Fibroblast of villous mesenchyme (primary cell): ENCODE data around the gene MAN1B1. TPM values are rescaled to one million over a fixed set of nuclear protein-coding genes. Genes with fewer than 3 reads are reported as not detected.
"Not testable (repeated sequence)": the region's sequence is repeated elsewhere in the genome, so short reads cannot be mapped to it uniquely, and the experiment has no call there.

Source experiments
- DNase-seq: peaks from one replicate; pipeline ENCODE4 v3.0.0-alpha.2; 2010; ENCODE audit warnings: low read depth
- H3K4me3 ChIP-seq: 2 replicates; pipeline ENCODE4 v1.5.1; 2011; ENCODE audit warnings: low read depth, mild to moderate bottlenecking, low read length
- CTCF ChIP-seq: IDR thresholded peaks from 2 replicates; pipeline ENCODE4 v1.5.1; 2012; ENCODE audit warnings: low read depth, mild to moderate bottlenecking, low read length; ENCODE audit not compliant: insufficient read depth
- total RNA-seq: library from RNA; depleted of rRNA; stranded (reverse); fragments of >200 nt; gene quantifications from 2 replicates; pipeline ENCODE4 v1.2.3, GENCODE V29; 2012

Gene MAN1B1
- total RNA-seq, 1 donor: 65.6 TPM

GRCh38 chr9:137058521-137059234 is 28.1 kb upstream of the MAN1B1 start:
- no peak for DNase-seq
- no peak overlapping the region for H3K4me3 ChIP-seq
- TF ChIP-seq CTCF: no peak

- H3K4me3 ChIP-seq: no peak overlapping the region
- no peak for DNase-seq
- no peak for TF ChIP-seq CTCF
Observed at GRCh38 chr9:137062384-137062783, 24.4 kb upstream of the MAN1B1 start.

GRCh38 chr9:137062798-137063197 is 24.0 kb upstream of the MAN1B1 start:
- DNase-seq, H3K4me3 ChIP-seq: not testable (repeated sequence)

GRCh38 chr9:137063311-137064026 is 23.3 kb upstream of the MAN1B1 start:
- no peak for DNase-seq
- H3K4me3 ChIP-seq: no peak overlapping the region
- TF ChIP-seq CTCF: no peak

GRCh38 chr9:137064027-137064879 is 22.5 kb upstream of the MAN1B1 start:
- no peak for DNase-seq
- H3K4me3 ChIP-seq: no peak overlapping the region
- TF ChIP-seq CTCF: peak; percentile 88

- no peak overlapping the region for H3K4me3 ChIP-seq
- no peak for DNase-seq
- no peak for TF ChIP-seq CTCF
Observed at GRCh38 chr9:137064880-137065164, 22.0 kb upstream of the MAN1B1 start.

- H3K4me3 ChIP-seq: no peak overlapping the region
- no peak for TF ChIP-seq CTCF
- no peak for DNase-seq
Observed at GRCh38 chr9:137065336-137065967, 21.3 kb upstream of the MAN1B1 start.
